Measurements from ENCODE around the gene STK39.
A peak's percentile ranks its signal among the peaks of the same experiment; 100 is the strongest.
"Not testable (repeated sequence)": the region's sequence is repeated elsewhere in the genome, so short reads cannot be mapped to it uniquely, and the experiment has no call there.

The STK39 gene

GRCh38 chr2:168247341-168248261 is at the start of gene STK39:
STK39 (minus strand) TSS chr2:168247595; CDS start chr2:168247435, 160 bp downstream.
- peak; percentile 58 for DNase-seq (ENCODE audit: low read depth)

DNA sequence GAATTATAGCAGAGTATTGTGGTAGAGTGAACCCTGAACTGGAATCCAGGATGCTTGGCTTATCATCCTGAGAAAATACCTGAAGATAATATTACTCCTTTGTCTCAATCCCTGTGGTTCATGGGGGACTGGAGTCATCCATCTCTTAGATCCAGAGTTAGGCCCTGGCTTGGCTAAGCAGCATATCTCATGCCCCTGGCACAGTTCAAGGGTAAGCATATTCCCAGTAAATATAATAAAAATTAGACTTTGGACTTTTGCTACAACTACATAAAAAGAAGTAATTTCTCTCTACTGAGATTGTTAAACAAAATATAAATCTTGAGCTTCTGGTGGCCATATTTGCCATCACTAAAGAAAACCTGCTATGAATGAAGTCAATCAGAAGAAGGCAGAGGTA is 47.7 kb upstream of the STK39 start:
- DNase-seq (ENCODE audit: low read depth), result no peak

GRCh38 chr2:168294409-168294808 is 47.0 kb upstream of the STK39 start:
- DNase-seq (ENCODE audit: low read depth), result no peak

DNA sequence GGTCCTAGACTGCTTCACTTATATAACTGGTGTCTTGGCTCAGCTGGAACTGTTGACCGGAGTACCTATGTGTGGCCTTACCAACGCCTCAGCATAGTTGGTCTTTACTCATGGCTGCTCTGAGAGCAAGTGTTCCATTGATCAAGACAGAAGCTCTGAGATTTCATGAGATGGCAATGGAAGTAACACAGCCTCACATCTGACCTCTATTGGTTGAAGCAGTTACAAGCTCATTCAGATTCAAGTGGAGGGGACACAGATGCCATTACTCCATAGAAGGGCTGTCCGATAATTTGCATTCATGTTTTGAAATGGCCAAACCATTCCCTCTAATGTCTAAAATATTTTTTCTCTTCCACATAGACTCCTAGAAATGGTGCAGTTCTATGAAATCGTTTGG is 46.4 kb upstream of the STK39 start:
- DNase-seq (ENCODE audit: low read depth), result no peak

DNA sequence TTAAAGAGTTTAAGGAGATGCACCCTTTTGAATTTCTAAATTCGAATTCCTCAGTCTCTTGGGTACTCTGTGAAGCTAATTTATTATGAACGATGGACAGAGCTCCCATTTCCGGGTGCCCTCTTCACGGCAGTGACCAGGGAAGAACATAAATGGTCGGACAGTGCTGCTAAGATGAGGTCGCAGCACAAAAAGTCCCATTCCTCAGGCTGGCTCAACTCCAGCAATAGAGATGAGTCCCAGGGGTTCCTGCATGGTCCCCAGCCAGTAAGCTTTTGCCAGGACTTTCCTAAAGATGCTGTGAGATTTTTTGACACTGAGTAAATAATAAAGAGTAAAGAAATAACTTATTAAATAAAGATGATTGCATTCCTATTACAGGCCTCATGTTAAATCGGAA is 43.0 kb upstream of the STK39 start:
- DNase-seq (ENCODE audit: low read depth), result no peak

DNA sequence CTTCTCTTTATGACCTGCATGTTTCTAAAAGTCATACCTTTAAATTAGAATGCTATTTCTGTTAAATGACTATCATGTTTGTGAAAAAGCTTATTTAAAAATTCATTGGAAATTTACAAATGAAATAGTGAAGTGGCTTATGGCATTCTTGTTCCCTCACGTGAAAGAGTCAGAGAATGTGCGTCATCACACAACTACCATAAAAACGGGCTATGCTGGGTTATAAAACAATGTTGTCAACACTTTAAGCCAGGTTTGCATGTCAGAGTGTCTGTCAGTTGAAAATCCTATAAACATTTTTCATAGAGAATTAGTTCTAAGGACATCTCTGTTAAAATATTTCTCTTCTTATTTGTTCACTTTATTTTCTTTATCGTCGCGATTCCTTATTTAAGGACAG is 42.5 kb upstream of the STK39 start:
- DNase-seq (ENCODE audit: low read depth), result no peak

- no peak for DNase-seq (ENCODE audit: low read depth)
Observed at GRCh38 chr2:168286535-168286934, 39.1 kb upstream of the STK39 start.

DNA sequence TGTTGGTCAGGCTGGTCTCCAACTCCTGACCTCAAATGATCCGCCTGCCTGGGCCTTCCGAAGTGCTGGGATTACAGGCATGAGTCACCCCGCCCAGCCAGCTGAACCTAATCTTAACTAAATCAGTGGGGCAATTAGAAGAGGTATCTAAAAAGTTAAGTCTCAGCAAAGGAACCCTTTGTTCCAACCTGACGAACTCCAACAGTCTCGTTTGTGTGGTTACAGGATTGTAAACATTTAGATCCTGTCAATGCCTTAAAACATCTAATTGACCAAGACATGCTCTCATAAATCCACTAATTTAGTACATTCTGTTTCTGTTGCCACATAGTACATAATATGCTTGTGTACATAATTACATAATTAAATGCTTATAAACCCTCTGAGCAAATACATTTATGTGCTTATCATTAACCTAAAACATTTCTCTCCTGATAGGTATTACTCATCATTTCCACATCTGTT is 31.1 kb upstream of the STK39 start:
- no peak for DNase-seq (ENCODE audit: low read depth)

DNA sequence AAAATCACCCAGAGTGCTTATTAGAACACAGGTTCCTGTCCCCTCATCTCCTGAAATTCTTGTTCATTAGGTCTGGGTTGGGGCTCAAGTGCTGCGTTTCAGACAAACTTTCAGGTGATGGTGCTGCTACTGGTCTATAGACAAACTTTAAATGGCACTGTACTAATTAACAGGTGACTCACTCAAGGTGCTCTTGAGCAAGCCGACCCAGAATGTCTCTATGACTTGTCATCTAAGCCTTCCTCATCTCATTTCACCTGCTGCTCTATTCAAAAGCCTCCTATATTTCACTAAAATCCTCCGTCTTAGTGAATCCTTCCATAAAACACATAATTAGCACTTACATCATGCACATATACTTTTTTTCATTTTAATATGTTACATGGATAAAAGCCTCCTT is 29.9 kb upstream of the STK39 start:
- DNase-seq (ENCODE audit: low read depth), result no peak

DNA sequence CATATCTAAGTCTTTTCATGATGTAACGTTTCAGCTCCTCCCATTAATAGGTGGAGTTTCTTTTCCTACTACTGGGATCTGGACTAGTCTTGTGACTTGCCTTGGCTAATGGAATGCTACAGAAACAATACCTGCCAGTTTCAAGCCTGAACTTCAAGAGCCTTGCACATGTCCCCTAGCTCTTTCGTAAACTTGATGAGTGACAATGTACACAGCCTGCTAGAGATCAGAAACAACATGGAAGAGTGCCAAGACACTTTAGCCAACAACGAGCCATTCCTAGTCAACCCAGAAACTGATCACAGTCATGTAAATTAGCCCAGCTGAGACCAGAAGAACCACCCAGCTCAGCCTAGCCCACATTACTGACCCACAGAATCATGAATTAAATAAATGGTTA is 24.8 kb upstream of the STK39 start:
- no peak for DNase-seq (ENCODE audit: low read depth)

GRCh38 chr2:168262926-168263325 is 15.5 kb upstream of the STK39 start:
- not testable (repeated sequence) for DNase-seq (ENCODE audit: low read depth)

- no peak for DNase-seq (ENCODE audit: low read depth)
Observed at GRCh38 chr2:168256448-168256847, 9.1 kb upstream of the STK39 start.

DNA sequence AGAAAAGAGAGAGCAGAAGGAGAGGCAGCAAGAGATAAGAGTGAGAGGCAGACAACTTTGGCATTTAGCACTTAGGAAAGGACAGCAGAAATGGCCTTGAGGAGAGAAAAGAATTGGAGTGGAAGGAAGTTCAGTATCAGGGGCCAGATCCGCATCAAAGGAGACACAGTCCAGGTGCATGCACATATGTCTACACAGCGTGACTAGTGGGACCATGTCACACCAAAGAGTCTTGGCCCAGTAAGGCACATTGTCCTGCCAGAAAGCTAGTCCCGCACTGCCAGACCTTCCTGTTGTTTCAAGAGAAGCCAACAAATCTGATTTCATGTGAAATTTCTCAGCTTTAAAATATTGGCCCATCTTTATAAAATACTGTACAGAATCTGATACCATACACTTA is 8.5 kb upstream of the STK39 start:
- DNase-seq (ENCODE audit: low read depth), result no peak

- DNase-seq (ENCODE audit: low read depth), result no peak
Observed at GRCh38 chr2:168255103-168255502, 7.7 kb upstream of the STK39 start.

- DNase-seq (ENCODE audit: low read depth), result no peak
Observed at GRCh38 chr2:168254158-168254935, 7.0 kb upstream of the STK39 start.

DNA sequence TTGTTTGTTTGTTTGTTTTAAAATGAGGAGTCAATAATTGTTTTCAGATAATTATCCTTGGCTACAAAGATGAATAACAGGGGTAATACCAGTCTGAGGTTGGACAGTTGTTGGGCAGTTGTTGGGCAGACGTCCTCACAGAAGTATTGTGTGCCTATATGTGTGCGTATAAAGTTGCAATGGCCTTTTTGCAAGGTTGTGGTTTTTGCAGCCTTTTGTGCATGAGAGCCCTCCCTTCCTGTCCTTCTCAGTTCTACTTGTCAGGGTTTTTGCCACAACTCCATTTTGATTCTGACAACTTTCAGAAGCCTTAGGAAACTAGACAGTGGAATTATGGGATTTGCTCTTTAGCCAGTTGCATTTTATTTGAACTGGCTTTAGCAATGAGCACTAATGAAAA is 6.0 kb upstream of the STK39 start:
- no peak for DNase-seq (ENCODE audit: low read depth)

DNA sequence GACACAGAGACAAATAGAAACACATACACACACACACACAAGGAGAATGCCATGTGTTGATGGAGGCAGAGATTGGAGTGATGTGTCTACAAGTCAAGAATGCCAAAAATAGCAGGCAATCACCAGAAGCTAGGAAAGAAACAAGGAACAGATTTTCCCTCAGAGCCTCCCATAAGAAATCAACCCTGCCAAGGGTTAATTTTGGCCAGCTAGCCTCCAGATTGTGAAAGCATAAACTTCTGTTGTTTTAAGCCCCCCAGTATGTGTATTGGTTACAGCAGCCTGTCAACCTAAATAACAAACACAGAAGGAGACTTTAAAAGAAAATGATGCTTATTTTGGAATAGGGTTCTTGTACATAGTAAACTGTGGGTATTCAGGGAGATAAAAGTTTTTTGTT is 5.6 kb upstream of the STK39 start:
- DNase-seq (ENCODE audit: low read depth), result no peak

DNA sequence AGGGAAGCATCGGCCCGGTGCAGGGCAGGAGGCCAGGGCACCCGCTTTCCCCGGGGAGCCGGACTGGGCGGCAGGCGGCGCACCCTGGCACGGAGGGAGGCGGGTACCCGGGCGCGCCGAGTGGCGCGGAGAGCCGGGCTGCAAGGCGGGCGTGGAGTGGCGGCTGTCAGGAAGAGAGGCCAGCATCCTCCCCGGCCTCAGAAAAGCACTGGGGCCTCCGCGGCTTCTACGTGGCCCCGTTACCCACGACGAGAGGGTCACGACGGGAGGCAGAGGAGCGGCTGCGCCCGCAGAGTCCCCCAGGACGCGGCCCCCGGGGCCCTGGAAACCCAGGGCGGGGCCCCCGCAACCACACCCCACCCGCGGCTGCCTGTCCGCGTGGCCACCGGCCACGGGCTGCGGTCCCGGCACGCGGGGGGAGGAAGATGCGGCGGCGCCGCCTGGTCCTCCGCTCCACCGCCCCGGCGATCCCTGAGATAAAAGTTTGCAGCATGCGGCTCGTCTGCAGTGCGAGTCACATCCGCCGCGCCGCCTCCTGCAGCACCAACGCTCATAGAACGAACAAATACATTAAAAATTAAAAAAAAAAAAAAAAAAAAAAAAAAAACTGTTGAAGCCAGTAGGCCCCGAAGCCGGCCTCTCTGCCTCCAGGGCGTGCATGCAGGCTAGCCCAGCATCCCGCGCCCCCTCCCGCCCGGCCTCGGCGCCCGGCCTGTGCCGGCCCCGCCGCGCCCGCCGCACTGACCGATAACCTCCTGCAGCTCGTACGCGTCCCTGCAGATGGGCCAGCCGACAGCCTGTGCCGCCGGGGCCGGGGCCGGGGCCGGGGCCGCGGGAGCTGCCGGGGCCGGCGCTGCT is 683 bp downstream of the STK39 start:
- peak; percentile 70 for DNase-seq (ENCODE audit: low read depth)

DNA sequence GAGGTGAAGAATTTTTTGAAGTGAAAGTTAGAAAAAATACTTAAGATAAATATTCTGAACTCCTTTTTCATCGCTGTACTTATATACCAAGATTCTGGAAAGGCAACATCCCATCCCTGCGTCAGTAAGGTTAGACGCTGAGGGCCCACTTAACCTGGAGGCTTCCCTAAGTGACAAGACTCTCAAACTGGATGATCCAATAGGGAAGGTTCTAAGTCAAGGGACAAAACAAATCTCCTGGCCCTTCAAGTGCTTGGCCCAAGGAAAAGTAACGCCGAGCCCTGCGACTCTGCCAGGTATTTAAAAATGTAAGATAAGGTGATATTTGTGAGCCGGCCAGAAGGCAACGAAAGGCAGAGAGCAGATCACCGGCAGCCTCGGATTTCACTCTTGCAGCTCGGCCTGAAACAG is 1.3 kb downstream of the STK39 start:
- no peak for DNase-seq (ENCODE audit: low read depth)

DNA sequence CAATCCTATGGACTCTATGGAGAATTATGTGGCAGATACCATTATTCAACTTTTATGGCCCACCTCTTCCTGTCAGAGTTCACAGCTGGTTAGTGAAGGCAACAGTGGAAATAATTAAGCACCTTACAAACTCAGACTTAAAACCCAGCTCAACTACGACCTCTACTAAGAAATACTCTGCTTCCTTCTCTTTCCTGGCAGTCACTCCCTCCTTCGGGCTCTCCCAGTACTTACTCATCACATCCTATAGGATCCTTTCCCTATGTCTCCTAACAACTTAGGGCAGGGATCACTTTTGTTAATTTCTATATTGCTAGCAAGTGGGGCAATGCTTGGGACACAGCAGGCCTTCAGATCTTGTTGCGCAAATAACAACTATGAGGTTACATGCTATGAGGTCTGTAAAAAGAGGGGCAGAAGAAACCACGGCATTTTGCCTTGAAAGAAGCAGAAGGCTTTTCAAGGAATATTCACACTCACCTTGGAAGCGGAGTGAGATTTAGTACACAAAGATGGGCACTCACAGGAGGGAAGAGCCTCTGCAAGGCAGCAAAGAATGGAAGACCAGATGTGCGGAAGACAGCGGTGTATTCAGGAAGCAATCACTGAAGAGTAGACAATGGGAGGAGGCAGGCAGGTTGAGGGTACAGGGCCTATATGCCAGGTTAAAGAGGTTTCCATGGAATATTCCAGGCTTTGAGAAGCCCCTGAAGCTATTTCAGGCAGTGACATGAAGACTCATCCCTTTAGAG is 2.1 kb downstream of the STK39 start:
- no peak for DNase-seq (ENCODE audit: low read depth)

GRCh38 chr2:168244318-168244717 is 3.1 kb downstream of the STK39 start:
- DNase-seq (ENCODE audit: low read depth), result peak; percentile 6
